HG02840 (cell line): ENCODE data around the gene TNNC2.
"Not testable (repeated sequence)": the region's sequence is repeated elsewhere in the genome, so short reads cannot be mapped to it uniquely, and the experiment has no call there.

ENCODE experiments used
- ATAC-seq: cut with Tn5 transposase; IDR thresholded peaks from one replicate; pipeline ENCODE4 v1.9.1; 2021; ENCODE audit warnings: mild to moderate bottlenecking, moderate library complexity, moderate number of reproducible peaks; ENCODE audit not compliant: unreplicated experiment, low FRiP score

The TNNC2 gene

GRCh38 chr20:45823949-45824835 lies 2.9 kb downstream of the TNNC2 start:
- ATAC-seq: no peak

DNA sequence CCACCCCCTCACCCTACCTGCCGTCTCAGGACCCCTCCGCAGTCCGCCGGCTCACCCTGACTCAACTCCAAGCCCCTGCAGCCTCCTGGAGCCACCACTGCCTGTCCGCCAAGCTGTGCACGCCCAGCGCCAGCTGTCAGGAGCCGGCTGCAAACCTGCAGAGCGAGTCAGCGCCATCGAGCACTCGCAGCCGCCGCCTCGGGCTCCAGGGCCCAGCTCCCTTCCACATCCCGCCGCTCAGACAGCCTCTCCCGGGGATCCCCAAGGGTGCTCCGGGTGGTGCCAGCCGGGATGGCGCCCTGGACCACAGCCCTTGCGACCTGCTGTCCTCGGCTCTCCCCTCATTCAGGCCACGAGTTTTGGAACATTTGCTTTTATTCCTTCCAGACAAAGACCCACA lies 4.3 kb downstream of the TNNC2 start:
- ATAC-seq: no peak

- no peak for ATAC-seq
Observed at GRCh38 chr20:45821947-45822346, 5.2 kb downstream of the TNNC2 start.

GRCh38 chr20:45819466-45819865 lies 7.6 kb downstream of the TNNC2 start:
- ATAC-seq: no peak

DNA sequence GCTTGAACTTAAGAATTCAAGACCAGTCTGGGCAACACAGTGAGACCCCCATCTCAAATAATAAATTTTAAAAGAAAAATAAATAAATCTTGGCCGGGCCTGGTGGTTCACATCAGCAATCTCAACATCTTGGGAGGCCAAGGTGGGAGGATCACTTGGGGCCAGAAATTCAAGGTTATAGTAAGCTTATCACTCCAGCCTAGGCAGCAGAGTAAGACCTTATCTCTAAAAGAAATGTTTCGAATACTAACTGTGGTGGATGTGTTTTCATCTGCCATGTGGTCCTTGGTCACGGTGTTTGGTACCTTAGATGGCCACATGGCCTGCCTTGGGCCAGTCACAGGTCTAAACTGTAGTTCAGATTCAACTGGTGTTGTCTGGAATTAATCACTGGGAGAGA lies 8.9 kb downstream of the TNNC2 start:
- ATAC-seq: no peak

- ATAC-seq: no peak
Observed at GRCh38 chr20:45817376-45818194, 9.5 kb downstream of the TNNC2 start.

GRCh38 chr20:45816951-45817350 lies 10.2 kb downstream of the TNNC2 start:
- no peak for ATAC-seq

DNA sequence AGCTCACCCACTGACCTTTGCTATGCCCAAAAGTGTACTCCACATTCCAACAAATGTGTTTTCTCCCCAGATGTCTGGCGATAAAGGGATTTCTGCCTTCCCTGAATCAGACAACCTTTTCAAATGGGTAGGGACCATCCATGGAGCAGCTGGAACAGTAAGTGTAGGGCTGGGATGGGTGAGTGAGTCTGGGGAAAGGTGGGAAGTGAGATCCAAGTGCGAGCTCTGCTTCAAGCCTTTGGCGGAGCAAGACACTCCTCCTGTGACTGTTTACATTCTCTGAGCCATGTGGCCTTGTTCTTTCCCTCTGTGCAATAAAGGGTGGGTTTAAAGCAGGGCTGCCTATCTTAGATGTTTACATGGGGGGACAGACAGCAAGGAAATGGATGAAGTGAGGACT lies 12.8 kb downstream of the TNNC2 start:
- no peak for ATAC-seq

GRCh38 chr20:45813489-45813888 lies 13.6 kb downstream of the TNNC2 start:
- ATAC-seq: no peak

GRCh38 chr20:45813006-45813340 lies 14.1 kb downstream of the TNNC2 start:
- ATAC-seq: no peak

DNA sequence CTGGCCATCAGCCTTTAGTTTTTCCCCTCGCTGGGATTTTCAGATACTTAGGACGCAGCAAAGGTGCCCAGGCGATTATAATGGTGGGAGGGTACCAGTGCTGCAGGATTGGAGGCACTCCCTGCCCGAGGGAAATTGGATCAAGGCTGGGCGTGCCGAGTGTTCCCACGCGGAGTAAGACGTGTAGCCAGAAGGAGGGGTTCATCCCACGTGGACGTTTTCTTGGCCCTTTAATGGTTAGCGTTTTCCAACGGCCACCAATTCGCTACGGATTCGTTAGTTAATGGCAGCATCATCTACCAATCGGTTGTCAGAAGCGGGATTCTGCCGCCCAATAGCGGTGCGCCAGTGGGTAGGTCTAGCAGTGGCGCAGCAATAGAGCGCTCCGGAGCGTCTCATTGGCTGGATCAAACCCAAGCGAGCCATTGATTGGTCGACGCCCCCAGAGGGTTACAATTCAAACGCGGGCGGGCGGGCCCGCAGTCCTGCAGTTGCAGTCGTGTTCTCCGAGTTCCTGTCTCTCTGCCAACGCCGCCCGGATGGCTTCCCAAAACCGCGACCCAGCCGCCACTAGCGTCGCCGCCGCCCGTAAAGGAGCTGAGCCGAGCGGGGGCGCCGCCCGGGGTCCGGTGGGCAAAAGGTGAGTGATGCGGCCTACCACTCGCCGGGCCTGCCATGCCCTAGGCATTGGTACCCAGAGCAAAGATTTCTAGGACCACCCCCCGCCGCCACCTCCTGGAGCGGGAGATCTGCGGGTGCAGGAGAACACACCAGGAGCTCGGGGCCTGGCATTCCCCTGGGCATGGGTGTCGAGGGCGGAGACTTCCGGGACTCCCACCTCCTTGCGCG lies 14.7 kb downstream of the TNNC2 start, which contains the start of gene UBE2C:
TSS of gene UBE2C (plus strand) at position 488 of the 849 bp plus-strand sequence. CDS start at position 540, 52 bp downstream.
- peak; percentile 96 for ATAC-seq

- ATAC-seq: no peak
Observed at GRCh38 chr20:45810191-45810970, 16.7 kb downstream of the TNNC2 start.

GRCh38 chr20:45801851-45802250 lies 25.3 kb downstream of the TNNC2 start:
- ATAC-seq: no peak

DNA sequence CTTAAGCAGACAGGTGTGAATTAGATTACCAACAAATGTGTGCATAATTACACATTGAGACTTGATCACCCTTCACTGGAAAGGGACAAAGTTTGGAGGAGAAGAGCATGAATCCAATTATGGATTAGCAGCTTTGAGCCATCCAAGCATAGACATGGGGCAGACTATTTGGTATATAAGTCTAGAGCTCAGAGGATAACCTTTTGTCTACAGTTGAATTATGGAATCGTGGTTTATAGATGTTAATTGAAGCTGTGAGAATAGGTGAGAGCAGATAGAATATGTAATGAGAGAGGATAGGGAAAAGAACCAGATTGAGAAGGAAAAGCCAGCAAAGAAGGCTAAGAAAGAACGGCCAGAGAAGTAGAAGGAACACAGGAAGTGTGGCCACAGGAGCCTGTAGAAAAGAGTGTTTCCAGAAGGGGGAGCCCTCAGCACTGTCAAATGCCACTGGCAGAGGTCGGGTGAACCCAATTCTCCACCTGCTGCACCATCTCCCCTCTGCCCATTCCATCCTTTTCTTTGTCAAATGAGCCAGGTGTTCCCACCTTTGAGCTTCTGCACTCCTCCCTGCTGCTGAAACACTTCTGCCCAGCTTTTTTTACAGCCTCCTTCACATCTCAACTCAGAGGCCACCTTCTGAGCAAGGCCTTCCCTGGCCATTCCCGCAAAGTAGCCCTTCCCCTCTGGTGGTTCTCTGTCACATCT lies 28.0 kb downstream of the TNNC2 start:
- ATAC-seq: no peak

DNA sequence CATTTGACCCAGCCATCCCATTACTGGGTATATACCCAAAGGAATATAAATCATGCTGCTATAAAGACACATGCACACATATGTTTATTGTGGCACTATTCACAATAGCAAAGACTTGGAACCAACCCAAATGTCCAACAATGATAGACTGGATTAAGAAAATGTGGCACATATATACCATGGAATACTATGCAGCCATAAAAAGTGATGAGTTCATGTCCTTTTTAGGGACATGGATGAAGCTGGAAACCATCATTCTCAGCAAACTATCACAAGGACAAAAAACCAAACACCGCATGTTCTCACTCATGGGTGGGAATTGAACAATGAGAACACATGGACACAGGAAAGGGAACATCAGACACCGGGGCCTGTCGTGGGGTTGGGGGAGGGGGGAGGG lies 29.2 kb downstream of the TNNC2 start:
- ATAC-seq: not testable (repeated sequence)

GRCh38 chr20:45797510-45797909 lies 29.6 kb downstream of the TNNC2 start:
- not testable (repeated sequence) for ATAC-seq

DNA sequence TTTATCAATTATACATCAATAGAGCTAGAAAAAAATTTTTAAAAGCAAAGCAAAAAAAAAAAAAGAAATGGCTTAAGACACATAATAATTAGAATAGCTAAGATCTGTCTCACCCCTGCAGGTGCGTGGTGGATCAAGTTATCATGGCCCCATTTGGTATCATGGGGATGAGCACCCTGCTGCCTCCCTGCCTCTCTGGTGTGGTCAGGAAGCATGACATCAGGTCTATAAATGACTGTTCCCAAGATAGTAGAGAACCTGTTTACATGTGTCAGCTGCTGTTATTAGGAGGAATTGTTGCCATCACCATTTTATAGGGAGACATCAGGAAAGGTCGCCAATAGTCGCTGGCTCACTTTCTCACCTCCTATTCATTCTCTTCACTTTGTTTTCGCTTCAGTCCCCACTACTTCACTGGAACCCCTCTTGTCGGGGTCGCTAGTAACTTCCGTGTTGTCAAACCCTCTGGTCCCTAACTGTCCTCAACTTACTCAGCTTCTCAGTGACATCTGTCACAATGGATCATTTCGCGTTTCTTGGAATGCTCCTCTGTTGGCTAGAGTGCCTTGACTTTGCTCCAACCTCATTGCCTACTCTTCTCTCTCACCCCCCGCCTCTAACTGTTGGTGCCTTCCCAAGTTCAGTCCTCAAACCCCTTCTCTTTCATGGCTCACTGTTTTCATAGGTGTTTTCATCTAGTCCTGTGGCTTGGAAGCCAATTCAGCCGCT lies 30.6 kb downstream of the TNNC2 start:
- no peak for ATAC-seq

GRCh38 chr20:45792317-45793118 lies 34.6 kb downstream of the TNNC2 start:
- no peak for ATAC-seq
